ENCODE results near the gene C20orf141. TPM values are rescaled to one million over a fixed set of nuclear protein-coding genes. Genes with fewer than 3 reads are reported as not detected.

Gene C20orf141
- total and polyA plus RNA-seq, 7 donors, result not detected

GRCh38 chr20:2773812-2774211 lies 41.0 kb upstream of the C20orf141 start:
- Histone ChIP-seq H3K4me1 (no peaks in the 10 kb centered on the region), H3K27me3 (ENCODE audit: insufficient read depth in 3 of 3, low read length in 2 of 3) (peaks cover 3 to 5% (median 4%) of the 10 kb centered on the region in 3 donors), H3K27ac (no peak overlapping the region), H3K9me3 (peaks cover 5% of the 10 kb centered on the region), H3K4me3 (no peak overlapping the region), H3K36me3 (ENCODE audit: insufficient read depth in 1 of 2, low read depth in 1 of 2) (no peaks in the 10 kb centered on the region)
- DNase-seq (no peak), ATAC-seq (no peak)
- intact Hi-C loops (cut with DNase I), result no loop called here
- TF ChIP-seq CTCF (IDR thresholded peaks at IDR 0.05), result no peak
- 77 to 89% (median 85%) methylated on average over 9 of the region's 9 CpGs for WGBS, 3 donors

GRCh38 chr20:2775139-2775538 lies 39.6 kb upstream of the C20orf141 start:
- Histone ChIP-seq H3K9me3 (peaks cover 5% of the 10 kb centered on the region), H3K4me1 (no peaks in the 10 kb centered on the region), H3K36me3 (ENCODE audit: insufficient read depth in 1 of 2, low read depth in 1 of 2) (no peaks in the 10 kb centered on the region), H3K4me3 (no peak overlapping the region), H3K27me3 (ENCODE audit: insufficient read depth in 3 of 3, low read length in 2 of 3) (peaks cover 3 to 5% (median 4%) of the 10 kb centered on the region in 3 donors), H3K27ac (no peak overlapping the region)
- intact Hi-C loops (cut with DNase I), result no loop called here
- TF ChIP-seq CTCF (IDR thresholded peaks at IDR 0.05), result no peak
- ATAC-seq (no peak), DNase-seq (no peak)
- WGBS, 3 donors, result 84 to 92% (median 90%) methylated on average over 3 of the region's 3 CpGs

GRCh38 chr20:2778602-2779321 lies 36.0 kb upstream of the C20orf141 start:
- DNase-seq, result no peak
- H3K4me3 ChIP-seq, result no peak overlapping the region
- no peaks in the 10 kb centered on the region for H3K4me1 ChIP-seq
- H3K36me3 ChIP-seq (ENCODE audit: insufficient read depth in 1 of 2, low read depth in 1 of 2), result no peaks in the 10 kb centered on the region
- no peak for TF ChIP-seq CTCF (IDR thresholded peaks at IDR 0.05)
- ATAC-seq, result no peak
- 78 to 80% (median 78%) methylated on average over 10 of the region's 10 CpGs for WGBS, 3 donors
- H3K9me3 ChIP-seq, result peaks cover 5% of the 10 kb centered on the region
- H3K27me3 ChIP-seq (ENCODE audit: insufficient read depth in 3 of 3, low read length in 2 of 3), result peaks cover 3 to 4% (median 4%) of the 10 kb centered on the region in 3 donors
- intact Hi-C loops (cut with DNase I), result no loop called here
- no peak overlapping the region for H3K27ac ChIP-seq

GRCh38 chr20:2780948-2781347 lies 33.8 kb upstream of the C20orf141 start:
- DNase-seq, result no peak
- intact Hi-C loops (cut with DNase I), result no loop called here
- Histone ChIP-seq H3K4me1 (no peaks in the 10 kb centered on the region), H3K36me3 (ENCODE audit: insufficient read depth in 1 of 2, low read depth in 1 of 2) (no peaks in the 10 kb centered on the region), H3K9me3 (no peaks in the 10 kb centered on the region), H3K27ac (no peak overlapping the region), H3K27me3 (ENCODE audit: insufficient read depth in 3 of 3, low read length in 2 of 3) (peaks cover 0 to 2% (median 1%) of the 10 kb centered on the region in 3 donors), H3K4me3 (no peak overlapping the region)
- ATAC-seq, result no peak
- TF ChIP-seq CTCF (IDR thresholded peaks at IDR 0.05), result no peak
- 30 to 49% (median 38%) methylated on average over 3 of the region's 3 CpGs for WGBS, 3 donors

All from psoas muscle (tissue), 8 donors.